Tibial nerve (tissue), 4 donors: ENCODE measurements around the gene DOHH.

Experiments
- EP300 ChIP-seq, 2 donors: sonication (generic); formaldehyde crosslinking; IDR thresholded peaks; one replicate each; pipeline ENCODE4 v1.6.1; 2017; ENCODE audit warnings: antibody characterized with exemption in 2 of 2, mild to moderate bottlenecking in 1 of 2
- POLR2A ChIP-seq, 2 donors: fragments of 450-650 bp; IDR thresholded peaks; one replicate each; pipeline ENCODE4 v1.6.1; 2017; ENCODE audit warnings: antibody characterized with exemption in 2 of 2, mild to moderate bottlenecking in 2 of 2, moderate library complexity in 2 of 2
- TF ChIP-seq, protein P1 (sequence below), 5 experiments: fragments of 200-600 bp in 3 of 5; fragments of 450-650 bp in 2 of 5; sonication (generic) in 3 of 5; IDR thresholded peaks; one replicate each; pipeline ENCODE4 v1.5.1; 2016 to 2019; ENCODE audit warnings: antibody characterized with exemption in 5 of 5, mild to moderate bottlenecking in 3 of 5, moderate library complexity in 2 of 5

DNA sequence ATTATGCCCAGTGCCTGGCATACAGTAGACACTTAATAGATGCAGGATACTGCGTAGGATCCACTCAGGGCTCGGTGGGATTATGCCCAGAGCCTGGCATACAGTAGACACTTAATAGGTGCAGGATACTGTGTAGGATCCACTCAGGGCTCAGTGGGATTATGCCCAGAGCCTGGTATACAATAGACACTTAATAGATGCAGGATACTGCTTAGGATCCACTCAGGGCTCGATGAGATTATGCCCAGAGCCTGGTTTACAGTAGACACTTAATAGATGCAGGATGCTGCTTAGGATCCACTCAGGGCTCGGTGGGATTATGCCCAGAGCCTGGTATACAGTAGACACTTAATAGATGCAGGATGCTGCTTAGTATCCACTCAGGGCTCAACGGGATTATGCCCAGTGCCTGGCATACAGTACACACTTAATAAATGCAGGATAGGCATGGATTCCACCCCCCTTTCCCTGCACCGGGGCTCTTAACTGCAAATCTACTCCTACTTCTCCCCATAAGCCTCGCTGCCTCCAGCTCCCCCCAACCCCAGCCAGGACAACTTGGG, 45.0 kb downstream of the DOHH start:
- TF ChIP-seq, protein P1, sequence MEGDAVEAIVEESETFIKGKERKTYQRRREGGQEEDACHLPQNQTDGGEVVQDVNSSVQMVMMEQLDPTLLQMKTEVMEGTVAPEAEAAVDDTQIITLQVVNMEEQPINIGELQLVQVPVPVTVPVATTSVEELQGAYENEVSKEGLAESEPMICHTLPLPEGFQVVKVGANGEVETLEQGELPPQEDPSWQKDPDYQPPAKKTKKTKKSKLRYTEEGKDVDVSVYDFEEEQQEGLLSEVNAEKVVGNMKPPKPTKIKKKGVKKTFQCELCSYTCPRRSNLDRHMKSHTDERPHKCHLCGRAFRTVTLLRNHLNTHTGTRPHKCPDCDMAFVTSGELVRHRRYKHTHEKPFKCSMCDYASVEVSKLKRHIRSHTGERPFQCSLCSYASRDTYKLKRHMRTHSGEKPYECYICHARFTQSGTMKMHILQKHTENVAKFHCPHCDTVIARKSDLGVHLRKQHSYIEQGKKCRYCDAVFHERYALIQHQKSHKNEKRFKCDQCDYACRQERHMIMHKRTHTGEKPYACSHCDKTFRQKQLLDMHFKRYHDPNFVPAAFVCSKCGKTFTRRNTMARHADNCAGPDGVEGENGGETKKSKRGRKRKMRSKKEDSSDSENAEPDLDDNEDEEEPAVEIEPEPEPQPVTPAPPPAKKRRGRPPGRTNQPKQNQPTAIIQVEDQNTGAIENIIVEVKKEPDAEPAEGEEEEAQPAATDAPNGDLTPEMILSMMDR (IDR thresholded peaks at IDR 0.05) = no peak
- no peak for TF ChIP-seq POLR2A (IDR thresholded peaks at IDR 0.05)
- no peak for TF ChIP-seq EP300 (IDR thresholded peaks at IDR 0.05)
